HCT116 (cell line): Measurements from ENCODE around the gene NDUFA5. TPM values are rescaled to one million over a fixed set of nuclear protein-coding genes. Genes with fewer than 3 reads are reported as not detected.

Experiments
- ATAC-seq: fragments of 200-7000 bp; cut with Tn5 transposase; 2 replicates; pipeline ENCODE4 v1.9.1; 2020; ENCODE audit warnings: mild to moderate bottlenecking, moderate library complexity
- BruUV-seq: library from RNA; stranded (reverse); fragments of 400-500 nt; replicated peaks from 2 replicates; lab custom pipeline; 2021; lab: Mats Ljungman, UMichigan
- CTCF ChIA-PET: fragments of 300-600 bp; sonication (Branson Sonifier 250); formaldehyde crosslinking; loops from one replicate; lab custom pipeline; 2021; ENCODE audit warnings: antibody characterized with exemption; lab: Charles Lee
- POLR2A ChIA-PET: fragments of 300-600, 350-600 bp; sonication (Branson Sonifier 250); formaldehyde crosslinking; loops from one replicate; lab custom pipeline; 2021; ENCODE audit warnings: antibody characterized with exemption; lab: Charles Lee
- RAD21 ChIA-PET, 2 experiments: fragments of 300-600 bp; sonication (Branson Sonifier 250); formaldehyde crosslinking; loops; one replicate each; lab custom pipeline; 2023; ENCODE audit warnings: low total read pairs in 2 of 2; ENCODE audit not compliant: uncharacterized antibody in 2 of 2, unreplicated experiment in 2 of 2, low non-redundant PET in 1 of 2; lab: Charles Lee
- DNase-seq: peaks from one replicate; pipeline ENCODE4 v3.0.0-alpha.2; 2010; ENCODE audit warnings: low read depth, low spot score
- H2AFZ ChIP-seq: fragments of 200-600 bp; shearing (Covaris generic), sonication (generic); 2 replicates; pipeline ENCODE4 v1.6.1; 2017; ENCODE audit warnings: low read depth, mixed run types, mixed read lengths, antibody characterized with exemption, low read length; ENCODE audit not compliant: poor library complexity, severe bottlenecking
- H3K27ac ChIP-seq: 2 replicates; pipeline ENCODE4 v1.5.1; 2012; ENCODE audit warnings: low read depth, low read length
- H3K27me3 ChIP-seq: fragments of 200-600 bp; sonication (generic); 2 replicates; pipeline ENCODE4 v1.6.1; 2016; ENCODE audit warnings: mixed run types, low read length, mixed read lengths; ENCODE audit not compliant: insufficient read depth
- H3K36me3 ChIP-seq, 2 experiments: fragments of 200-500 bp in 1 of 2; fragments of 200-600 bp in 1 of 2; sonication (Bioruptor generic) in 1 of 2; sonication (generic) in 1 of 2; 2 replicates each; pipeline versions ENCODE4 v1.5.1 to v1.6.1; 2014 to 2016; ENCODE audit warnings: low read length in 2 of 2, inconsistent platforms in 1 of 2, mixed read lengths in 1 of 2, mixed run types in 1 of 2; ENCODE audit not compliant: insufficient read depth in 2 of 2, control insufficient read depth in 1 of 2
- H3K4me1 ChIP-seq, 2 experiments: fragments of 200-600 bp in 1 of 2; sonication (generic) in 1 of 2; 2 replicates each; pipeline versions ENCODE4 v1.5.1 to v1.6.1; 2012 to 2017; ENCODE audit warnings: low read length in 2 of 2, inconsistent platforms in 1 of 2, mild to moderate bottlenecking in 1 of 2, mixed read lengths in 1 of 2, mixed run types in 1 of 2, moderate library complexity in 1 of 2; ENCODE audit not compliant: insufficient read depth in 2 of 2, control insufficient read depth in 1 of 2
- H3K4me2 ChIP-seq: fragments of 200-600 bp; sonication (generic); 2 replicates; pipeline ENCODE4 v1.6.1; 2017; ENCODE audit warnings: mixed run types, low read length, mixed read lengths
- H3K4me3 ChIP-seq, 2 experiments: fragments of 200-600 bp in 1 of 2; sonication (generic) in 1 of 2; replicated peaks in 1 of 2; 2 replicates each; pipeline ENCODE4 v1.5.1; 2011 to 2016; ENCODE audit warnings: low read length in 2 of 2, control low read depth in 1 of 2, low read depth in 1 of 2, mild to moderate bottlenecking in 1 of 2, mixed read lengths in 1 of 2, mixed run types in 1 of 2
- H3K79me2 ChIP-seq: fragments of 200-600 bp; sonication (generic); 2 replicates; pipeline ENCODE4 v1.6.1; 2017; ENCODE audit warnings: mild to moderate bottlenecking, mixed run types, low read length, moderate library complexity, mixed read lengths; ENCODE audit not compliant: insufficient read depth
- H3K9ac ChIP-seq: fragments of 200-600 bp; sonication (generic); 2 replicates; pipeline ENCODE4 v1.6.1; 2016; ENCODE audit warnings: low read length, mixed read lengths
- H3K9me2 ChIP-seq: fragments of 200-600 bp; sonication (generic), shearing (Covaris generic); 2 replicates; pipeline ENCODE4 v1.6.1; 2017; ENCODE audit warnings: mixed run types, mild to moderate bottlenecking, moderate library complexity; ENCODE audit not compliant: insufficient read depth
- H3K9me3 ChIP-seq, 2 experiments: fragments of 200-500 bp in 1 of 2; fragments of 200-600 bp in 1 of 2; sonication (Bioruptor generic) in 1 of 2; sonication (generic) in 1 of 2; 2 replicates each; pipeline ENCODE4 v1.6.1; 2014 to 2017; ENCODE audit warnings: low read length in 2 of 2, mixed read lengths in 2 of 2, inconsistent platforms in 1 of 2, low read depth in 1 of 2, mild to moderate bottlenecking in 1 of 2, mixed run types in 1 of 2, moderate library complexity in 1 of 2; ENCODE audit not compliant: control insufficient read depth in 1 of 2, insufficient read depth in 1 of 2
- H4K20me1 ChIP-seq: fragments of 200-600 bp; sonication (generic), shearing (Covaris generic); 2 replicates; pipeline ENCODE4 v1.6.1; 2017; ENCODE audit warnings: mixed run types, mild to moderate bottlenecking, moderate library complexity; ENCODE audit not compliant: insufficient read depth
- CBX3 ChIP-seq: IDR thresholded peaks from 2 replicates; pipeline ENCODE4 v1.6.1; 2012; ENCODE audit warnings: low read depth
- CEBPB ChIP-seq: IDR thresholded peaks from 2 replicates; pipeline ENCODE4 v1.6.1; 2012; ENCODE audit warnings: low read depth
- EGR1 ChIP-seq: IDR thresholded peaks from 2 replicates; pipeline ENCODE4 v1.6.1; 2012; ENCODE audit warnings: low read depth
- ELF1 ChIP-seq: IDR thresholded peaks from 2 replicates; pipeline ENCODE4 v1.6.1; 2012; ENCODE audit warnings: low read depth, borderline replicate concordance
- EZH2phosphoT487 ChIP-seq: fragments of 200-600 bp; IDR thresholded peaks from 2 replicates; pipeline ENCODE4 v1.6.1; 2018; ENCODE audit warnings: antibody characterized with exemption, borderline replicate concordance
- FOSL1 ChIP-seq: IDR thresholded peaks from 2 replicates; pipeline ENCODE4 v1.6.1; 2012; ENCODE audit warnings: low read depth
- JUND ChIP-seq: IDR thresholded peaks from 2 replicates; pipeline ENCODE4 v1.6.1; 2012
- MAX ChIP-seq: IDR thresholded peaks from 2 replicates; pipeline ENCODE4 v1.6.1; 2012
- POLR2A ChIP-seq: IDR thresholded peaks from 2 replicates; pipeline ENCODE4 v1.7.0; 2011; ENCODE audit warnings: borderline replicate concordance; ENCODE audit not compliant: insufficient read depth, insufficient read length; ENCODE audit errors: extremely low read depth
- POLR2AphosphoS5 ChIP-seq: IDR thresholded peaks from 2 replicates; pipeline ENCODE4 v1.6.1; 2011; ENCODE audit warnings: mild to moderate bottlenecking, low read depth, low read length, moderate library complexity
- RAD21 ChIP-seq: IDR thresholded peaks from 2 replicates; pipeline ENCODE4 v1.6.1; 2012; ENCODE audit warnings: low read depth, mild to moderate bottlenecking
- SP1 ChIP-seq: IDR thresholded peaks from 2 replicates; pipeline ENCODE4 v1.6.1; 2012; ENCODE audit warnings: low read depth
- ZFX ChIP-seq: fragments of 450-650 bp; IDR thresholded peaks from 2 replicates; pipeline ENCODE4 v1.6.1; 2017
- ZNF274 ChIP-seq: fragments of 200-500 bp; sonication (Bioruptor generic); IDR thresholded peaks from 2 replicates; pipeline ENCODE4 v1.6.1; 2014; ENCODE audit warnings: mild to moderate bottlenecking, low read depth, low read length, inconsistent platforms
- intact Hi-C: fragments of 100-400 bp; cut with micrococcal nuclease; formaldehyde crosslinking; loops from 2 replicates; pipeline ENCODE4 v1.10.0; 2022
- total RNA-seq: library from RNA; stranded (reverse); gene quantifications from one replicate; pipeline ENCODE4 v1.2.1, GENCODE V29; 2021; ENCODE audit not compliant: unreplicated experiment
- TF ChIP-seq, protein P1 (sequence below), 3 experiments: fragments of 200-600 bp in 1 of 3; sonication (generic) in 1 of 3; IDR thresholded peaks in 2 of 3; conservative IDR thresholded peaks in 1 of 3; 2 replicates each; pipeline ENCODE4 v1.5.1; 2012 to 2017; ENCODE audit warnings: low read depth in 2 of 3, low read length in 2 of 3, antibody characterized with exemption in 1 of 3, borderline replicate concordance in 1 of 3, control low read depth in 1 of 3, mild to moderate bottlenecking in 1 of 3, mixed read lengths in 1 of 3, mixed run types in 1 of 3, moderate library complexity in 1 of 3; ENCODE audit not compliant: insufficient read depth in 1 of 3

The NDUFA5 gene
- total RNA-seq, 1 experiment from 2014 or later = 64.2 TPM

DNA sequence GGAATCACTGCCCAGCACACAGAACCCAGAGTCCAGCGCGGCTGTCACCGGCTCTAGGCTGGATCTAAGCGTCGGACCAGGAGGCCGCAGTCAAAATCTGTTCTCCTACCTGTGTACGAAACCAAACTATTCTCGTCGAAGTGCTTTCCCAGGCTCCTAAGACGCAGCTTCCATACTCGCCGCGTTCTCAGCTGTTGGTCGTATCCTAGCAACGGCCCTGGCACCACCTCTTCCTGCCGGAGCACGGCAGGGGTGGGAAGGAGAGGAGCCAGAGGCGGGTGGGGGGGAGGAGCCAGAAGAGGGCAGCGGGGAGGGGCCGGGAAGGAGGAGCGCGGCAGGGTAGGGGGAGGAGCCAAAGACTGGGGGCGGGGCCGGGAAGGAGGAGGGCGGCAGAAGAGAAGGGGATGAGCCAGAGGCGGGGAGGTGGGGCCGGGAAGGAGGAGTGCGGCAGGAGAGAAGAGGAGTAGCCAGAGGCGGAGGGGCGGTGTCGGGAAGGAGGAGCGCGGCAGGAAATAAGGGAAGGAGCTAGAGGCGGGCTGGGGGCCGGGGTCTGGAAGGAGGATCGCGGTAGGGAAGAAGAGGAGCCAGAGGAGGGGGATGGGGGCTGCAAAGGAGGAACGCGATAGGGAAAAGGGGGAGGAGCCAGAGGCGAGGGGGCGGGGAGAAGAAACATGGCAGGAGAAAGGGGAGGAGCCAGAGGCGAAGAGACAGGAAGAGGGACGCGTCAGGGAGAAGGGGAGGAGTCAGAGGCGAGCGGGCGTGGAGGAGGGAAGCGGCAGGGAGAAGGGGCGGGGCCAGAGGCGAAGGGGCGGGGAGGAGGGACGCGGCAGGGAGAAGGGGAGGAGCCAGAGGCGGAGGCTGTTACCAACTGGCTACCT lies 23.0 kb downstream of the NDUFA5 start, which contains the start of gene IQUB:
TSS of gene IQUB (minus strand) at position 213 of the 878 bp plus-strand sequence. CDS start 22,255 bp downstream, outside the sequence.
- Histone ChIP-seq H4K20me1 (no peaks in the 10 kb centered on the region), H3K9me3 (no peaks in the 10 kb centered on the region), H3K9ac (peak within 1 kb of the TSS; percentile 60), H3K4me3 (peak within 1 kb of the TSS; percentile 60 to 61), H3K27ac (peak within 1 kb of the TSS; percentile 49; the same call in 1 of the 2 replicates), H3K4me2 (peak within 1 kb of the TSS; percentile 98), H3K9me2 (no peaks in the 10 kb centered on the region), H3K4me1 (peaks cover 11 to 33% of the 10 kb centered on the region in 2 experiments), H3K79me2 (no peaks in the 10 kb centered on the region), H3K36me3 (no peaks in the 10 kb centered on the region)
- DNase-seq (peak; percentile 93), ATAC-seq (peak; percentile 86)
- ChIA-PET CTCF (interaction anchor here (2.6 kb wide), 1 partner anchor 40 kb away, joined by 19 read pairs; no protein-coding TSS in a partner anchor), POLR2A (interaction anchor here (0.6 to 1.3 kb wide), 3 partner anchors 24 to 1404 kb away, joined by 3 to 6 read pairs (median 5); partner anchors contain the start of gene NDUFA5)
- intact Hi-C loops = no loop called here
- no TSS peak for BruUV-seq
- TF ChIP-seq ZFX = no peak
- TF ChIP-seq POLR2AphosphoS5 = peak; percentile 32; the same call in 1 of the 2 replicates
- TF ChIP-seq SP1 = peak; percentile 35; the same call in 1 of the 2 replicates
- no peak for TF ChIP-seq ZNF274
- TF ChIP-seq ELF1 = peak; percentile 13; the same call in 1 of the 2 replicates
- TF ChIP-seq JUND = no peak
- no peak for TF ChIP-seq POLR2A
- TF ChIP-seq, all 23 proteins: peak for 3
- Histone ChIP-seq H2AFZ (peak within 1 kb of the TSS; percentile 90), H3K27me3 (no peaks in the 10 kb centered on the region)
- RAD21 ChIA-PET = interaction anchor here in 1 of 2 experiments (0.6 kb wide), 1 partner anchor 796 kb away, joined by 3 read pairs; no protein-coding TSS in a partner anchor

DNA sequence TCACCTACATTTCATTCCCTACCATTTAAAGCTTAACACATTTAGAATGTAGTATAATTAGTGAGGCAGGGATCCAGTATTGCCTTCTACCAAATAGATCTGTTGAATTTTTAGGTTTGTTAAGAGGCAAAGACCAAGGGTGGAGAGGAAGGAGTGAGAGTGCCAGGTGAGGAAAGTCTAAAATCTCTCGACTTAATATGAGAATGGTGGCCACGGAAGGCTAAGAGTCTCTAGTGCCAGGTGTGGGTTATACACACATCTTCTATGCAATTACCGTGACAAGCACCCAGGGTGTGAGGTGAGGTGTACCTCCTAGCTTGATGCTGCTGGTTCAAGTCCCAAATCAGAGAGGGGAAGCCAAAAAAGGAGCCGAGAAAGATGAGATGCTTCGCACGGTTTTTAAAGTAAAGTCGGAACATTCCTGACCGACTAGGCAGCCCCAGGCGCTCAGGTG lies 23.7 kb downstream of the NDUFA5 start:
- Histone ChIP-seq H3K79me2 (no peaks in the 10 kb centered on the region), H3K36me3 (no peaks in the 10 kb centered on the region), H3K4me1 (peaks cover 11 to 30% of the 10 kb centered on the region in 2 experiments), H4K20me1 (no peaks in the 10 kb centered on the region), H3K27ac (no peak overlapping the region), H3K27me3 (no peaks in the 10 kb centered on the region), H3K4me3 (peak overlapping the region; percentile 60 to 61), H3K9ac (peak overlapping the region; percentile 55), H3K9me2 (no peaks in the 10 kb centered on the region), H2AFZ (peak overlapping the region; percentile 72), H3K9me3 (no peaks in the 10 kb centered on the region), H3K4me2 (peak overlapping the region; percentile 98)
- RAD21 ChIA-PET = interaction anchor here in 1 of 2 experiments (0.6 kb wide), 1 partner anchor 797 kb away, joined by 3 read pairs; no protein-coding TSS in a partner anchor
- POLR2A ChIA-PET = interaction anchor here (0.6 to 0.7 kb wide), 2 partner anchors 24 to 1405 kb away, joined by 3 to 5 read pairs; no protein-coding TSS in a partner anchor
- no peak for DNase-seq
- no TSS peak for BruUV-seq
- ATAC-seq = peak; percentile 1; the same call in 1 of the 2 replicates
- CTCF ChIA-PET = interaction anchor here (2.6 kb wide), 1 partner anchor 39 kb away, joined by 19 read pairs; no protein-coding TSS in a partner anchor
- intact Hi-C loops = no loop called here
- TF ChIP-seq SP1 (no peak), ELF1 (no peak), JUND (no peak), EGR1 (no peak), FOSL1 (no peak), CBX3 (no peak), EZH2phosphoT487 (no peak), MAX (no peak), POLR2AphosphoS5 (no peak), CEBPB (no peak), RAD21 (no peak)
- TF ChIP-seq, protein P1, sequence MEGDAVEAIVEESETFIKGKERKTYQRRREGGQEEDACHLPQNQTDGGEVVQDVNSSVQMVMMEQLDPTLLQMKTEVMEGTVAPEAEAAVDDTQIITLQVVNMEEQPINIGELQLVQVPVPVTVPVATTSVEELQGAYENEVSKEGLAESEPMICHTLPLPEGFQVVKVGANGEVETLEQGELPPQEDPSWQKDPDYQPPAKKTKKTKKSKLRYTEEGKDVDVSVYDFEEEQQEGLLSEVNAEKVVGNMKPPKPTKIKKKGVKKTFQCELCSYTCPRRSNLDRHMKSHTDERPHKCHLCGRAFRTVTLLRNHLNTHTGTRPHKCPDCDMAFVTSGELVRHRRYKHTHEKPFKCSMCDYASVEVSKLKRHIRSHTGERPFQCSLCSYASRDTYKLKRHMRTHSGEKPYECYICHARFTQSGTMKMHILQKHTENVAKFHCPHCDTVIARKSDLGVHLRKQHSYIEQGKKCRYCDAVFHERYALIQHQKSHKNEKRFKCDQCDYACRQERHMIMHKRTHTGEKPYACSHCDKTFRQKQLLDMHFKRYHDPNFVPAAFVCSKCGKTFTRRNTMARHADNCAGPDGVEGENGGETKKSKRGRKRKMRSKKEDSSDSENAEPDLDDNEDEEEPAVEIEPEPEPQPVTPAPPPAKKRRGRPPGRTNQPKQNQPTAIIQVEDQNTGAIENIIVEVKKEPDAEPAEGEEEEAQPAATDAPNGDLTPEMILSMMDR (IDR thresholded peaks at IDR 0.05 in 2 of 3, conservative IDR thresholded peaks at IDR 0.05 in 1 of 3; ENCODE audit: borderline replicate concordance in 1 of 3, insufficient read depth in 1 of 3, low read depth in 2 of 3, low read length in 2 of 3) = no peak
